Smooth muscle cell of the brain vasculature (primary cell): ENCODE measurements around the gene GALNT18.

Source experiments
- DNase-seq: peaks from one replicate; pipeline ENCODE4 v3.0.0-alpha.2; 2012; ENCODE audit warnings: low read depth, low spot score

GALNT18 gene

DNA sequence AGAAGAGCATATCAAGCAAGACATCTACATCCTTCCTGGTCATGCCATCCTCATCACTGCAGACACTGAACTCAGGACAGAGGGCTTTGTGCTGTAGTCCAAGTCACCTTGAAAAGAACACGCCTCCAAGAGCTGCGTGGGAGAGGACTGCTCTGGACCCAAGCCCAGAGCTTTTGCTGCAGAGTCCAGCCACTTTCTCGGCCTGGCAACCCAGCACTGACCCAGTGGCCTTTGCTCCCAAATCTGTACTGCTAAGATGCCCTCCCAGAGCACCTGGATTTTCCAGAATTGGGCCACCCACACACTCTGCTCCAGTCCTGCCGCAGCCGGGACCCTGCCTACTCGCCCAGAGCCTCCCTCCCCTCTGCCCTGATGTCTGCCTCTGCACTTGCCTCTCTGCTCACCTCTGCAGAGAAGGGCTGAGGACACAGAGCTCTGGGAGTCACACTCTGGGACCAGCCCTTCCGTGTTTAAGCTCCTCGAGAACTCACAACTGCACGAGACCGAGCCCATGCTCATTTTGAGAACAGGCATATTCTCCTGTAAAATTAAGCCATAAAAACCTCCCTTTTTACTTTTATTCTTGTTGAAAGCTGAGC, 185.0 kb downstream of the GALNT18 start:
- no peak for DNase-seq

DNA sequence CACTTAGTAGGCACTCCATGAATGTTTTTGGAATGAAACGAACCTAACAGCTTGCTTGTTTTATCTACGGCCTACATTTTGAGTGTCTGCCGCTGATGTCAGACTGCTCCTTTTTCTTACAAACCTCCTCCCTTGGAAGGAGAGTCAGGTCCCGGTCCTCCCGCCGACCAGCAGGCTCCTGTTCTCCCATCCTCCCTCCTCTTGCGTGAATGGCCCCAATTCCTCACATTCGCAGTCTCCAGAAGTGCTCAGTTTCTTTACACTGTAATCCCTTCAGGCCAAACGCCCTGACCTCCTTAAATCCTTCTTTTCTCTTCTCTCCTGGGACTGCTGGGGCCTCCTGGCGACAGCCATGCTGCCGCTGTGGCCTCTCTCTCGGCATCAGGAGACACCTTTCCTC, 186.2 kb downstream of the GALNT18 start:
- no peak for DNase-seq

DNA sequence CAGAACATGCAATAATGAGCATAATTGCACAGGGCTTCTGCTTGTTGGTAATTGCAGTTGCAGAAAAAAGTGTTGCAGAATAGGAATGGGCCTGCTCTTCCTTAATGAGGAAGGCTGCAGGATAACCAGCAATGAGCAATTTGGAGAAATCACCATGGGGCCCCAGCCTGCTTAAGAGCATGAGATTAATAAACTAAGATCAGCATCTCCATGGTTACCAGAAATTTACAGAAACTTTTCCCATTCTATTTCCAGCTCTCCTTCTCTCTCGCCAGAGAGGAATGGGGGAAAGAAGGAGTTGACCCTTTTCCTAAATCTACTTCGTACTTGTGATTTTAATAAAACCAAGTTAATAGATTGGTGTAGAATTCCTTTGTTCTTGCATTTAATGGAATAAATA, 187.8 kb downstream of the GALNT18 start:
- DNase-seq: no peak

DNA sequence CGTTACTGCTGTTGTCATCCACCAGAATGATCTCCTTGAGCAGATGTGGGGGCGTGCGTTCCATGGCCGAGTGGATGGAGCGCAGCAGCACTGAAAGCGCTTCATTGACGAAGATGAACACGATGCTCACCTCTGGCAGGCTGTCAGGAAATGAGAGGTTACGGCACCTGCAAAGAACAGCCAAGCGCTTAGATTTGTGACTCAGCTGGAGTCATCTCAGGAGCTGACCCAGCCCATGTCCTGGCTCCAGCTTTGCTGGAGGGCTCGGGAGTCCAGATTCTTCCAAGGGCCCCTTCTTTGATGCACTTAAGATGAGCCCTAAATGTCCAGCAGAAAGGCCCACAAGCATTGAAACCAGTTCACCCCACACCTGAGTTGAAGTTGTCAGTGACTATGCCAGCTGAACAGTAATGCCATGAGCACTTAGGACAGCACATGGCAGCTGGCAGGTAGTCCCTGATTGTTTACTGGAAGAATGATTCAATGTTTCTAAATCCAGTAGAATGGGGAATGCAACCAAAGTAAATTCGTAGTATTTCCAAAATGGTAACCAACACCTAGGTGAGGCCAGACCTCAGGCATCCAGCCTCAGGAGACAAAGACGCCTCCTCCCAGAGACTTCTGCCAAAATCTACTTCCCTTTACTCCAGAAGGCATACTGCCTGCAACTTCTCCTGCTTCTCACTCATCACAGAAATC, 189.0 kb downstream of the GALNT18 start:
- DNase-seq: no peak

DNA sequence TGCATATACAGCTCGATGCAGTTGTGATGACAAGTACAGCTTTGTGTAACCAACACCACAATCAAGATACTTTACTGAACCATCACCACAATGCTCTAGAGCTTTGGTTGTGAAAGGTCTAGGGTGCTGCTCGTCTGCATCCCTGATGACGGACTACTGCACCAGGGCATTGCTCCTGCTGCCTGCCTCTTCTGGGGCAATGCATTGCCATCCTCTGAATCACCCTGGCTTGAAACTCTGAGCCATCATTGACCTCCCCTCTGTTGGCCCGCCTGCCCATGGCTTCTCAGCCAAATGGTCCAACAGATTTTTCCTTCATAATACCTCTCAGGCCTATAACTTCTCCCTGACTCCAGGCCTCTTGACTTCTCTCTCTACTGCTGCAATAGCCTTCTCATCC, 191.4 kb downstream of the GALNT18 start:
- no peak for DNase-seq

DNA sequence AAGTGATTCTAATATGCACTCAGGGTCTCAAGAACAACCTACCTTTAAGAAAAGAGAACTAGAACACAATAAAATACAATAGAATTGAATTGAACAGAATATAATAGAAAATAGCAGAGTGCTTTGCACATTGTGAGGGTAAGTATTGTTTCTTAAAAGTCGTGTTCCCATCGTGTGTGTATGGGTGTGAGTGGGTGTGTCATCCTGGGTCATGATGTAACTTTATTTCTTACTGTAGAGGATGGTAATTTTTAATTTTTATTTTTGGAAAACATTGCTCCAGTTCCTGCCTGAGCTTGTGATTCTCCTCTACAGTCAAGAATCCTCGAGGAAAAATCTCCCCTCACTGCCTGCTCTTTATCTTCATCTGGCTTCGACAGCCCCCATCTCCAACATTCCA, 193.1 kb downstream of the GALNT18 start:
- DNase-seq: no peak

DNA sequence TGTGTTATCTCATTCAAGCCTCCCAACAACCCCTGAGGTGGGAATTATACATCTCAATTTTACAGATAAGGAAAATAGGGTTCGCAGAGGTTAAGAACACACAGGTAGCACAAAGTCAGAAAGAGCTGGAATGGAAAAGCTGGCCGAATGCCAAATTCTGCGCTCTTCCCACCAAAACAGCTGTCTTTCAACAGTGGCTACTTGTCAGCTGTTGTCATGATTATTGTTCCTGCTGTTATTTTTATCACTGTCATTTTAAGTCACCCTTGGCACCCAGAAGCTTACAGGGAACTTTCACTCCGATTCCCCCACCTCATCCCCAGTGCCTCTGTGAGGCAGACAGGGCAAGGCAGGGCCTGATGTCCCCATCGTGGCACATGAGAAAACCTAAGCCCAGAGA, 194.3 kb downstream of the GALNT18 start:
- no peak for DNase-seq

DNA sequence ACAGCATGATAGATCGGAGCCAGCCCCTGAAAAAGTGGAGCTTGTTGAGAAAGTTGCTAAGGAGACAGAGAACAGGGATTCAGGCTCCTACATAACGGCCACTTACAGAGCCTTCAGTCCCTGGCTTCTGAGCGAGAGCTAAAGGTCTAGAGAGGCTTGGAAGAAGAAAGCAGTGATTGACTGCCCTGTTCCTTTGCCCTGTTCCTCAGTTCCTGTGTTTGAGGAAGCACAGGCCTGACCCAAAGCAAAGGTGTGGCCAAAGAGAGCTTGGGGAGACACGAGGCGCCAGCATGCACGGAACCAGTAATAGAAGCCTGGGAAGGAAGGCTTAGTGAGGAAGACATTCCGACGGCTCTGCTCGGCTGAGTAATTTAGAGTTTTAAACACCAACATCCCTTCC, 194.7 kb downstream of the GALNT18 start:
- DNase-seq: no peak

DNA sequence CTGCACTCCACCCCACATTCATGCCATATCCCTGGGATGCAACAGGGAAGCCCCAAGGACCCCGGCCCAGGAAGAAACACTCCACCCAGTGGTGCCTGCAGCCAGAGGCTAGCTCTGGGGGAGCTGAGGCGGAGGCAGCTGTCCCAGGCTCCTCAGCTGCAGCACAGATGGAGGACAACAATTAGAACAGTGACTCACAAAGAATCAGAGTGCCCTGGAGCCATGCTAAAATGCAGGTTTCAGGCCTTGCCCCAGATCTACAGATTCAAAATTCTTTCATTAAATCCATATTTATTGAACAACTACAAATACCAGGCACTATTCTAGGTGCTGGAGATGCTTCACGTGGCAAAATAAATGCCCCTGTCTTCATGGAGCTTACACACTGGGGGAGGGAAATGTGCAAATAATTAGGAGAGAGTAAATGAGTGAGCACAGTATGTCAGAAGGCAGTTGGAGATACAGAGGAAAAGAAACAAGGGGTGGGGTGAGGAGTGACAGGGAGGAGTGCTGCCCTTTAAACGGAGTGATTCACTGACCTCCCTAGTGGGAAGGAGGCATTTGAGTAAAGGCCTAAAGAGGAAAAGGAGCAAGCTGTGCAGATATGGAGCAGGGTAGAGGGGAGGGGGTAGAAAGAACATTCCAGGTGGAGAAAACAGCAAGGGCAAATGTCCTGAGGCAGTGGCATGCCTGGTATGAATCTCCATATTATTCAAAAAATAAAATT, 195.4 kb downstream of the GALNT18 start:
- DNase-seq: no peak

DNA sequence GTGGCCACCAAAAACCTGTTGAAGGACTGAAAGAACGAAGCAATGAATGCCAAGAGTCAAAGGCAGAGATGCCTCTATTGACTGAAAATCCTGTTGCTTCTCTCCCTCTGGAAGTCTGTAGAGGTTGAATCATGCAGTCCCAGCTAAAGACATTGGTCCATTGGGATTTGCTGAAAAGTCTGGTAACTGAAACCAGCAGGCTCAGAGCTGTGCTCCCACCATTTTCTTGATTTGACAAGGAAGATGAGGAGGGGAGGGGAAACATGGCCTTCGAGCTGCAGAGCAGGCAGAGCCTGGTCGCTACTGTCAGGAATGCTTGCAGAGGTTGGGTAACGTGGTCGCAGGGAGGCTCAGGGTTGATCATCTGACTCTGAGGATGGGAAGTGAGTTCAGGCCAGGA, 196.0 kb downstream of the GALNT18 start:
- no peak for DNase-seq

DNA sequence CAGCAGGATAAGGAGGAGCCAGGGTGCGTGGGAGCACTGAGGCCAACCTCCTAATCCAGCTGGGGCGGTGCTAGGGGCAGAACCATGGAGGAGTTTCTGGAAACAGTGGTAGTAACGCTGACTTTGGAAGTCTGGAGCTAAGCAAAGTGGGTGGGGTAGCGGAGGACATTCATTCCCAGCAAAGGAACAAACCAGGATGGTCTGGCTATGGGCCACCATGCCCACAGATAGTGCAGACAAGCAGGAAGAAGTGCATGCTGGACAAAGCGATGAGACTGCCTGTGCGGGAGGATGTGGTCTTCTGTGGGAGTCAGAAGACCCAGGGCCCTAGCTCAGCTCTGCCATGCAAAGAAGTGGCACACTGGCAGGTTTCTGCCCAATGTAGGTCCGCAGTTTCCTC, 197.1 kb downstream of the GALNT18 start:
- DNase-seq: no peak

DNA sequence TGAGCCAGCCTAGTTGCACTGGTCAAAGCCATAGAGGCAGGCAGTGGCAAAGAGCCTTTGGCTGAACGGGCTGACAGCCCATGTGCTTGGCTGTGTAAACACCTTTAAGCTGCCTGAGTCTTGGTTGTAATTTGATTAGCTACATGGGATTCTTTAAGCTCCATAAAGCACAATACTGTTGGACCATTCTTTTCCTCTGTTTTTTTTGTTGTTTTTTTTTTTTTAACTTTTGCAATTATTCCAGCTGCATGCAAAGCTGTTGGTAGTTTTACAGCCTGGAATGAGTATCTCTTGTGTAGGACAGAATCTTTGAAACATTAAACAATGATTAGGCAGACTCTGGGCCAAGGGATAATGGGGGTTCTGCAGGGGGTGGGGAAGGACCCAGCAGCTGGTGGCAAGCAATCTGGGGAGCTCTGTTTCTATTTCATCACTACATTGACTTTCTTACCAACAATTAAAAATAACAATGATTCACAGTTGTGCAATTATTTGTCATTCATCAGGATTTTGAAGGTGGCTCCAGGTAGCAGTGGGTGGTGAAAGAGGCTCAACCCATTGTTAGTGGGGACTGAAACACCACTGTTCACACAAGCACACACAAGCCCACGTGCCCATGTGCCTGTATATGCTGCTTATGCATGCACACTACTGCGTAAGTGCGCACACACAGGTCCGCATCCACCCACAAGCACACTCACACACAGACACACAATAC, 199.2 kb downstream of the GALNT18 start:
- DNase-seq: no peak

DNA sequence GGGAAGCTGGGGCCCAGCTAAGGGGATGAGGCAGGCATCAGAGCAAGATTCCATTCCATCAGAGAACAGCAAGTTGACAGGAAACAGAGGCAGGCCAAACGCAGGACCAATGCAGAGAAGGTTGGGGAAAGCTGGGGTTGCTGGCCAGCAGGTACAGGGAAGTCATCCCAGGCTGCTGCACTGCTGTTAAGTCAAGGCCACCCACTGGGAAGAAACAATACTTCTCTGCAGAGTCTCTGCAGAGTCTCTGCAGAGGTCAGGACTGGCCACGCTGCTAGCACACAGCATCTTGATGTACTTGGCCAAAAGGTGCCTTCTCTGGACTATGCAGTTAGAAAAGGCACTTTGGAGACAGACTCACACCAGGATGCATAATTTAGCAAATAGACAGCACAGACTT, 200.3 kb downstream of the GALNT18 start:
- no peak for DNase-seq

DNA sequence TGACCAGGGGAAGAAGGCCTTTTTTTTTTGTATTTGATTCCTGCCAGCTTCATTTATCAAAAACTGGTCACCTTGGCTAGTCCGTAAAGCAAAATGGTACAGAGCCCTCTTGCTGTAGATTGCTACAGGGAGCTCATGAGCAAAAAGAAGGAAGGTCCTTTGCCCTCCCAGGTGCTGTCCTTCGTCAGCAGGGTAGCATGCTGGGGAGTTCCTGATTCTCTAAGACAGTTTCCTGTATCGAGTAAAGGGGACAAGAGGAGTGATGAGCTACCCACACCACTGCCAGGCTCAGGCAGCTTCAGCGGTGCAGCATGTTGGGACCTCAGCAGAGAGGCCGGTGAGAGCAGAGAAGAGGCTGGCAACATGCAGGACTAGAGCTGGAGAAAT, 200.9 kb downstream of the GALNT18 start:
- DNase-seq: no peak

DNA sequence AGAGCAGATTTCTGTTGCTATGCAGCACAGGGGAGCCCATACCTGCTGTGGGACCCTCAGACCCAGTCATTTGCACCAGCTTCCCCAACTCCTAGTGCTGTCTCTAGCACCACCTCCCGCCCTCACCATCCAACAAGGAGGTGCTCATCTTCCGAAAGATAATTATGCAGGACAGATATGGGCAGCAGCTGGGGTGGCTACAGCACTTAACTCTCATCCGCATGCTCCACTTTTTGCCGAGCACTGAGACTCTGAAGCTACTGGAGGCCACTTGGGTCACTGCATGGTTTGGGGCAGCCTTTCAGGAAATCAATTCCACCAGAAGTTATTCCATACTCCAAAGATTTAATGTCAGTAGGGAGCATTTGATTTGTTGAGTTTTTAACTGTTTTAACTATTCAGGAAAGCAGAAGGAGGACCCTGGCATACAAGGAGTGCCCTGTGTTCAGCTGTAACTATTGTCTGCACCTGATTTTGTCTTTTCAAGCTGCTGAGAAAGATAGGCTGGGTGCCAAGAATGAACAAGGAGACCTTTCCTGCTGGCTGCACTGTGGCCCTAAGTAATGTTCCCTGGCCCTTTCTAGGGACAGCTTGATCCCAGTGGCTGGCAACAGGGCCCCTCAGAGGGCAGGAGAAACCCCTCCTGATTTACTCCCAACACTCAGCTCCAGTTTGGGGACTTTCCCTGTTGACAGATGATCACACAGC, 201.5 kb downstream of the GALNT18 start:
- DNase-seq: no peak

DNA sequence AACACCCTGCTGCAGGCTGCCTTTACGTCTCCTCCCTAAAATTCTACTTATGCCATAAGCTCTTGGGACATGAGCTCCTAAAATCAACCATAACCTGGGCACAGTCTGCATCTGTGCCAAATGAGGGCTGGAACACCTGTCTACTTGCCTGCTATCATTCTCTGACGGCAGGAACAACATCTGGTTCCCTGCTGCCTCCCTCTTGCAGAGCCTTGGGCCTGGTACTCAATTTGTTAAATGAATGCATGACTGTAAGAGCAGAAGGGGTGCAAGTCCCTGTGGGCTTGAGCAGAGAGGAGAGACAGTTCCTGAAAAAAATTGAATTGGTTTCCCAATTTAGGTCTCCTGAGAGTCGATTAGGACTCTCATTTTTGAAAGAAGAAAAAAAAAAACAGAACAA, 202.1 kb downstream of the GALNT18 start:
- DNase-seq: no peak

DNA sequence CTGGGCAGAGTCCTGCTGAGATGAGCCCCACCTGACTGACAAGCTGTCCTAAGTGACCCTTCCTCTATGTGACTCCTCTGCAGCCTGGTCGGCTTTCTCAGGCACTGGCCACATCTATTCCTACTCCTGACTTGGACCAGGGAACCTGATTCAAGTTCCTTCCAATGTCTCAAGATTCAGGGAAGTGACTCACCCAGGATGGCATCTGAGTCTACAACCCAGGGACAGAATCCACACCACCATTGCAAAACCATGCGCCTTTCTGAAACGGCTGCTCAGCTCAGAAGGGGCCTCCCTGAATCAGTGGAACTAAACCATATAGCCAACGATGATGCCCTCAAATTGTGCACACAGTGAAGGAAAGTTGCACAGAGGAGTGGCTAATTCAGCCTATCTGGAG, 204.9 kb downstream of the GALNT18 start:
- no peak for DNase-seq

DNA sequence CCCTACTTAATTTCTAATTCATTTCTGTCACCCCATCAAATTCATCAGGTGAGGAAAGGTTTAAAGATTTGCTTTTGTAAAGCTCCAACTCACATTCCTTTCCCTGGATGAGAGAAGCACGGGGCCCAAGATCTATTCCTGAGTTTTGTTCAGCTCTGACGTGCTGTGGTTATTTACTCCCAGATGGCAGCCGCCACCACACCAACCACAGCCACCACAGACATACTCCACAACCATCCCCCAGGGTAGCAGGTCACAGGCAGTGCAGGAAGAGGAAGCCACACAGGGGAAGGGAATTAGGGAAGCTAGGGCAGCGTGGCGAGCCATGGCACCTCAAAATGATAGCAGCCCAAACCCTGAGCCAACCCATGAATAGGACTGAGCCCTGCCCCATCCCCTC, 205.3 kb downstream of the GALNT18 start:
- DNase-seq: no peak

DNA sequence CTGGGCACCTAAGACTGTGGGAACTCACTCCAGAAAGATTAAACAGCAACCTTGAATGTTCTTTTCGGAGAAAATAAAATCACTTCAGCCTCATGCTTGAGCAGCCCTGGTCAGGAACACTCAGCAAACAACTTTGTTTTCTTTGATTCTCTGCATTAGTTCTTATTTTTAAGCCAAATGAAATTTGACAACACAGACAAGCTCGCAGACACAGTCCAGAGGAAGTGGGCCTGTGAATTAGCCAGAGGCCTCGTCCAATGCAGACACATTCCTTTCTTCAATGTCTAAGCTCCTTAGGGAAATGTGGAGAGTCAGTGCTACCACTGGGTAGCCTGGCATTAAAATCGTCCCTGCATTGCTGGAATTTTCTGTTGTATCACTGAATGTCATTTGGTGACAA, 205.9 kb downstream of the GALNT18 start:
- DNase-seq: no peak

DNA sequence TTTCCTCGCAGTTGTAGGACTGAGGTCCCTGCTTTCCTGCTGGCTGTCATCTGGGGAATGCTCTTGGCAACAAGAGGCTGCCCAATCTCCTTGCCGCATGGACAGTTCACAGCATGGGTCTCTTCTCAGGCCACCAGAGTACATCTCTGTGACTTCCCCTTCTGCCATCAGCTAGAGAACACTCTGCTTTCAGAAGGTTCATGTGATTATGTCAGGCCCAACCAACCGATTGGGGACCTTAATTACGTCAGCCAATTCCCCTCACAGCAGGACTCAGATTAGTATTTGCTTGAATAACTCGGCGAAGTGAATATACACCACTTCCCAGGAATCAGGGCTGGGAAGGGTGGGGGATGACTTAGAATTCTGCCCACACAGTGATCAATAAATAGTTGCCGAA, 206.8 kb downstream of the GALNT18 start:
- DNase-seq: no peak

DNA sequence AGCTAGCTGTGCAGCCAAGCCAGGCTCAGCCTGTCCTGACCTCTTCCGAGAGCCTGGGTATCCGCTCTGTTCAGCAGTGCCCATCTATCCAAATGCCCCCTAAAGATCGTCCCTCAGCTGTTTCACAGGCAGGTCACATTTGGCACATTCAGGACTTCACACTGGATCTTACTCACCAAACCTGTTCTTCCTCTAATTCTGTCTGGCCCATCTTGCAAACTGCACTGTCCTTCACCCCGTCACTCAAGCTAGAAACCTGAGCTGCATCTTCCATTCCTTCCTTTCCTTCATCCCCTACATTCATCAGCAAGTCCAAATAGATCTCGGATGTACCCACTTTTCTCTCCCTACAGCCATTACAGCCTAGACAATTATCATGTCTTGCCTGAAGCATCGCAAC, 208.0 kb downstream of the GALNT18 start:
- no peak for DNase-seq

DNA sequence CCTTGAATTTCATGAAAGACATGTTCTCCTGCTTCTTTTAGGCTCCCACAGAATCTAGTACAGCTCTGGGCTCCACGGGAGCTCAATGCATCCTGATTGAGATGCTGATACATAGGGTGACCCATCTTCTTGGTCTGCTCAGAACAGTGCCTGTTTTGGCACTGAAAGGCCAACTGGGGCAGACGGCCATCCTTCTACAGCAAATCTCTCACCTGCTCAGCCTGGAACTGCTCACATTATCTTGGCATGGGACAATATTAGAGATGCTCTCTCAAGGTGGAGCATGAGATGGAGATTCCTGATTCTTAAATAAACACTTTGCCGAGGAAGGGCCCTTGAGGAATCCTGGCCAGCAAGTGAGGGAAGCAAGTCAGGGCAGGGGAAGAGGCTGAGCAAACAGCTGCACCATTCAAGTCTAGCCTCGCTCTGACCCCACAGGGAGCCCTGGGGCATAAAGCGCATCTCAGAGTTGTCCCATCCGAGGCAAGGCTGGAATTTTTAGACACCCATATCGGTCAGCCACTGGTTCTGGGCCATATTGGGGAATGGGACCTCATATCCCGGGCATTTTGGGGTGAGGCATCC, 210.3 kb downstream of the GALNT18 start:
- no peak for DNase-seq
